HFF-Myc (cell line): Measurements from ENCODE around the gene OR52A1.

Experiments
- DNase-seq: peaks from one replicate; pipeline ENCODE4 v3.0.0-alpha.2; 2011; ENCODE audit warnings: low read depth; ENCODE audit errors: extremely low read depth
- H3K4me3 ChIP-seq: replicated peaks from 2 replicates; pipeline ENCODE4 v1.5.1; 2011; ENCODE audit warnings: low read depth, mild to moderate bottlenecking, control low read depth, low read length
- TF ChIP-seq, protein P1 (sequence below): IDR thresholded peaks from 2 replicates; pipeline ENCODE4 v1.5.1; 2012; ENCODE audit warnings: mild to moderate bottlenecking, low read depth, low read length, control low read depth; ENCODE audit errors: missing control alignments

OR52A1 gene

DNA sequence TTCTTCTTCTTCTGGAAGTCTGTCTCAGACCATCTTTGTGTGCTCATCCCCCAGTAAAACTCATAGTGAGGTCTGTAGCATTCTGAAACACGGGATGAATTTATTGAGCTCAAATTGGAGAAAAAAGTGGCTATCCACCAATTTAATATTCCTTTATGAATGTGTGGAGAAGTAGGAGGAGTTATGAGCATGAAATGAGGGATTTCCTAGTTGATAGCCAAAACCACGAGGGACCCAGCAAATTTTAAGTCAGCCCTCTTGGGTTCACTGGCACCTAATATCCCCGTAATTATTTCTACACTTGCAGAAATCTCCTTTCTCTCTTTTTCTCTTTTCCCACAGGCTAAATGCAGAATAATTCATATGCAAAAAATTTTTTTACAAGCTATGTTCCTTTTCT lies at the start of gene OR52A1:
Gene OR52A1, minus strand, starts transcription at position 101 of the 400 bp plus-strand sequence. CDS start 2,388 bp downstream, outside the sequence.
- no peak within 1 kb of the TSS for H3K4me3 ChIP-seq
- no peak for DNase-seq
- TF ChIP-seq, protein P1, sequence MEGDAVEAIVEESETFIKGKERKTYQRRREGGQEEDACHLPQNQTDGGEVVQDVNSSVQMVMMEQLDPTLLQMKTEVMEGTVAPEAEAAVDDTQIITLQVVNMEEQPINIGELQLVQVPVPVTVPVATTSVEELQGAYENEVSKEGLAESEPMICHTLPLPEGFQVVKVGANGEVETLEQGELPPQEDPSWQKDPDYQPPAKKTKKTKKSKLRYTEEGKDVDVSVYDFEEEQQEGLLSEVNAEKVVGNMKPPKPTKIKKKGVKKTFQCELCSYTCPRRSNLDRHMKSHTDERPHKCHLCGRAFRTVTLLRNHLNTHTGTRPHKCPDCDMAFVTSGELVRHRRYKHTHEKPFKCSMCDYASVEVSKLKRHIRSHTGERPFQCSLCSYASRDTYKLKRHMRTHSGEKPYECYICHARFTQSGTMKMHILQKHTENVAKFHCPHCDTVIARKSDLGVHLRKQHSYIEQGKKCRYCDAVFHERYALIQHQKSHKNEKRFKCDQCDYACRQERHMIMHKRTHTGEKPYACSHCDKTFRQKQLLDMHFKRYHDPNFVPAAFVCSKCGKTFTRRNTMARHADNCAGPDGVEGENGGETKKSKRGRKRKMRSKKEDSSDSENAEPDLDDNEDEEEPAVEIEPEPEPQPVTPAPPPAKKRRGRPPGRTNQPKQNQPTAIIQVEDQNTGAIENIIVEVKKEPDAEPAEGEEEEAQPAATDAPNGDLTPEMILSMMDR, result no peak

DNA sequence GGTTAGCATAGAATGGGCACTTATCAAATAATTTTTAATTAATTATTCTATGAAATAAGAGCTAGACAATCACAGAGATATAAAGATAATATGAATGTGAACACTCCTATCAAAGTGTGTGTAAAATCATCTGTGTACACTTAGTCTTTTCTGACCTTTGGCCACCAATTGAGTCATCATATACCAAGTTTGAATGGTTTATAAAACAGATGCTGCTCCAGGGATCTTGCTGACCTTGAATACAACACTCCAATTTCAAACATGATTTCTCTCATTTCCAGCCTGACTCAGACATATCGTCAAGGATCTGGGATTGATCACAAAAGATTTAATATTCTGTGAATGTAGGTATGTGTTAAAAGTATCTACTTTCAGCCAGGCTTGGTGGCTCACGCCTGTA lies 48.8 kb upstream of the OR52A1 start:
- TF ChIP-seq, protein P1, result no peak
- no peak for DNase-seq
- H3K4me3 ChIP-seq, result no peak overlapping the region

DNA sequence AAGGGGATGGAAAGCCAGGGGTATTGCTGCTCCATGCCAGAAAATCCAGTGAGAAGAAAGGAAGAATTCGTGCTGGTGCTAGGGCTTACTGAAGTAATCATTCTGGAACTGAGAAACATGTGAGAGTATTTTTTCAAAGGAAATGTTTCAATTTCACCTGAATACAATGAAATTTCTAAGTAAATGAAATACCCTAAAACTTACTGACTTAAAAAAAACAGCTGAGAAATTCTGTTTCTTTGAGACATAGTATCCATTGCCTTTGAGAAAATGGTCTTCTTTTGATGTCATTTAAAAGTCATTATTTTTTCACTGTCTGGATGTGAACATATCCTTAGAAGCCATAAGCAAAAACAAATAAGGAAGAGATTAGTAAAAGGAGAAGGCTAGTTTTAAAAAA lies 46.0 kb upstream of the OR52A1 start, which contains the start of gene OR51V1:
Gene OR51V1, minus strand, starts transcription at position 101 of the 400 bp plus-strand sequence. Its CDS starts 0 bp downstream, at position 101.
- DNase-seq, result no peak

DNA sequence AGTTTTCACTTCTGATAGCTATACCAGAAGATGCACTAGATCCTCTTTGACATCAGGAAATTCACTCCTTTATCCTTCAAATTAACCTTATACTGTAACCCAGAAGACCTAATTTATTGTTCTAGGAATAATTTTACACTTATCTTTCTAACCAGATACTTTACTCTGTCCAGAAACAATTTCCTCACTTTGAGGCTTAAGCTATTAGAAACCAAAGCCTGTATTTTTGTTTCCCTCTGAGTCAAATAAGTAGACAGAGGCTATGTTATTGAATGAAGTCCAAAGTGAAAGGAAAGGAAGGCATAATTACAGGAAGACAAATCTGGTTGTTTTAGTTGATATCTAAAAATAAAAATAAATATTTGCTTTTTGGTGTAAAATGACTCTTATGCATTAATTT lies 43.7 kb upstream of the OR52A1 start:
- TF ChIP-seq, protein P1, result no peak
- no peak for DNase-seq
- H3K4me3 ChIP-seq, result no peak overlapping the region

More for the DNA sequence above, 46.0 kb upstream of the OR52A1 start, which contains the start of gene OR51V1:
- TF ChIP-seq, protein P1, result no peak
- H3K4me3 ChIP-seq, result no peak within 1 kb of the TSS

DNA sequence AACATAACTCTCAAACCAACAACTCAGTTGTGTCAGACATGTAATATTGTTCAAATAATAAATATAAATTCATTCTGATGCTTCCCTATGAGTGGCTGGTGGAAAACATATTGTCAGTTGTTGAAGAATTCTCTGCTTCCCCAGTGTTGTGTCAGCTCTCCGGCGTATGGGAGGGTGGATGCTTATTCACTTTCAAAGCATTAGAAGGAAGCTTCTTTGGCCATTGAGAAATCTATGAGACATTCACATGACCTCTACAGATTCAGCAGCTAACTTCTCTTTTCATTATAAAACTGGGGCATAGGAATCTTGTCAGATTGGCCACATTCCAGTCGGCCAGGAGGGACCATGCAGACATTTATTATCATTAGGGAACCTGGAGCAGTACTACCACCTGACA lies 43.0 kb upstream of the OR52A1 start:
- TF ChIP-seq, protein P1, result no peak
- no peak for DNase-seq
- H3K4me3 ChIP-seq, result no peak overlapping the region

DNA sequence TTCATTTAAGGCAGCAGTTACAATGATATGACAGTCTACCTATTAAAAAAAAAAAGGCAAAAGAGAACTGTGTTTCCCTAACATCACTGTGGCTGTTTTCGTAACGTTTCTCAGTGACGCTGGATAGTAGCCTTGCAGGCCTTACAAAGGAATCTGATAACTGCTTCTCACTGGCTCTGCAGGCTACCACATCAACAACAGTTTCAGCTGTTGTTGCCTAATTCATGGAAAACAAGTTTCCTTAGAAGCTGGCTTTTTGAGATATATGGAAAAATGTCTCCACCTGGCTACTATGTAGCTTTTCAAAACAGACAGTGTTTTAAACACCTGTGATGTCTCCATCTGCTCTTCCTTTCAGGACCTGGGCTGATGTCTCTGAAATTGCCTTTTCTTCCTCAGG lies 42.2 kb upstream of the OR52A1 start:
- H3K4me3 ChIP-seq, result no peak overlapping the region
- TF ChIP-seq, protein P1, result no peak
- DNase-seq, result no peak

DNA sequence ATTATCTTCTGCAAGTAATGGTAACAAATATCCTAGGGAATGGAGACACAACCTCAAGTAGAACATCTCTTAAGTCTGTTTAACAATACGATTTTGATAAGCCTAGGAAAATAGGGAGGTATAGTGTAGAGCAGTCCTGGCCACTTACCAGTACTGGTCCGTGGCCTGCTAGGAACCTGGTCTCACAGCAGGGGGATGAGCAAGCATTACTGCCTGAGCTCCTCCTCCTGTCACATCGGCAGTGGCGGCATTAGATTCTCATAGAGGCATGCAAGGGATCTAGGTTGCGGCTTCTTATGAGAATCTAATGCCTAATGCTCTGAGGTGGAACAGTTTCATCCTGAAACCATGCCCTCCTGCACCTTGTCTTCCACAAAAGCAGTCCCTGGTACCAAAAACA lies 41.5 kb upstream of the OR52A1 start:
- TF ChIP-seq, protein P1, result no peak
- no peak overlapping the region for H3K4me3 ChIP-seq
- DNase-seq, result no peak
